ENCODE results near the gene GPR89A.
"Not testable (repeated sequence)": the region's sequence is repeated elsewhere in the genome, so short reads cannot be mapped to it uniquely, and the experiment has no call there.

- TF ChIP-seq NFYB (IDR thresholded peaks at IDR 0.05; ENCODE audit: insufficient read depth, low read depth, low read length); SREBF1 (IDR thresholded peaks at IDR 0.05; ENCODE audit: low read length); CTCF (IDR thresholded peaks at IDR 0.05 in 2 of 3, conservative IDR thresholded peaks at IDR 0.05 in 1 of 3; ENCODE audit: control insufficient read depth in 2 of 3, extremely low read depth in 1 of 3, insufficient read depth in 1 of 3, low read depth in 3 of 3, low read length in 3 of 3); SUZ12 (IDR thresholded peaks at IDR 0.05; ENCODE audit: unreplicated experiment): not testable (repeated sequence)
Observed at GRCh38 chr1:145595421-145595820, 12.4 kb upstream of the GPR89A start.

Measured in GM12878 (cell line).